ENCODE measurements around the gene SCAMP4.

SCAMP4 gene

GRCh38 chr19:1945899-1946298, 40.7 kb downstream of the SCAMP4 start:
- ATAC-seq (ENCODE audit: low read depth) (no peak), DNase-seq (ENCODE audit: low spot score) (no peak)
- no peak for TF ChIP-seq CTCF (IDR thresholded peaks at IDR 0.05; ENCODE audit: poor library complexity, severe bottlenecking)
- H3K36me3 ChIP-seq (ENCODE audit: low read depth): peaks cover 6% of the 10 kb centered on the region; the same call in 1 of the 2 replicates
- no peak overlapping the region for H3K27ac ChIP-seq (ENCODE audit: poor library complexity, severe bottlenecking)
- no peak overlapping the region for H3K4me3 ChIP-seq (ENCODE audit: severe bottlenecking)
- no peaks in the 10 kb centered on the region for H3K9me3 ChIP-seq (ENCODE audit: severe bottlenecking)
- no peaks in the 10 kb centered on the region for H3K4me1 ChIP-seq (ENCODE audit: insufficient read depth, poor library complexity, severe bottlenecking)
- H3K27me3 ChIP-seq (ENCODE audit: insufficient read depth, poor library complexity, severe bottlenecking): no peaks in the 10 kb centered on the region

GRCh38 chr19:1947651-1948209, 42.5 kb downstream of the SCAMP4 start:
- DNase-seq (ENCODE audit: low spot score) (no peak), ATAC-seq (ENCODE audit: low read depth) (0 out of 3 replicates have a peak, but pooled peaks have one; percentile 27)
- no peak for TF ChIP-seq CTCF (IDR thresholded peaks at IDR 0.05; ENCODE audit: poor library complexity, severe bottlenecking)
- no peaks in the 10 kb centered on the region for H3K27me3 ChIP-seq (ENCODE audit: insufficient read depth, poor library complexity, severe bottlenecking)
- H3K4me3 ChIP-seq (ENCODE audit: severe bottlenecking): no peak overlapping the region
- no peak overlapping the region for H3K27ac ChIP-seq (ENCODE audit: poor library complexity, severe bottlenecking)
- H3K9me3 ChIP-seq (ENCODE audit: severe bottlenecking): no peaks in the 10 kb centered on the region
- H3K36me3 ChIP-seq (ENCODE audit: low read depth): peaks cover 9% of the 10 kb centered on the region; the same call in 1 of the 2 replicates
- no peaks in the 10 kb centered on the region for H3K4me1 ChIP-seq (ENCODE audit: insufficient read depth, poor library complexity, severe bottlenecking)

GRCh38 chr19:1949304-1950101, 44.3 kb downstream of the SCAMP4 start:
- no peak for ATAC-seq (ENCODE audit: low read depth)
- Histone ChIP-seq H3K4me3 (ENCODE audit: severe bottlenecking) (no peak overlapping the region), H3K27ac (ENCODE audit: poor library complexity, severe bottlenecking) (no peak overlapping the region), H3K36me3 (ENCODE audit: low read depth) (peaks cover 9% of the 10 kb centered on the region; the same call in 1 of the 2 replicates), H3K9me3 (ENCODE audit: severe bottlenecking) (no peaks in the 10 kb centered on the region), H3K4me1 (ENCODE audit: insufficient read depth, poor library complexity, severe bottlenecking) (no peaks in the 10 kb centered on the region), H3K27me3 (ENCODE audit: insufficient read depth, poor library complexity, severe bottlenecking) (no peaks in the 10 kb centered on the region)
- no peak for DNase-seq (ENCODE audit: low spot score)
- no peak for TF ChIP-seq CTCF (IDR thresholded peaks at IDR 0.05; ENCODE audit: poor library complexity, severe bottlenecking)

- Histone ChIP-seq H3K27me3 (ENCODE audit: insufficient read depth, poor library complexity, severe bottlenecking) (no peaks in the 10 kb centered on the region), H3K36me3 (ENCODE audit: low read depth) (peaks cover 9% of the 10 kb centered on the region; the same call in 1 of the 2 replicates), H3K4me3 (ENCODE audit: severe bottlenecking) (no peak overlapping the region), H3K27ac (ENCODE audit: poor library complexity, severe bottlenecking) (no peak overlapping the region), H3K4me1 (ENCODE audit: insufficient read depth, poor library complexity, severe bottlenecking) (no peaks in the 10 kb centered on the region), H3K9me3 (ENCODE audit: severe bottlenecking) (no peaks in the 10 kb centered on the region)
- no peak for ATAC-seq (ENCODE audit: low read depth)
- DNase-seq (ENCODE audit: low spot score): no peak
- TF ChIP-seq CTCF (IDR thresholded peaks at IDR 0.05; ENCODE audit: poor library complexity, severe bottlenecking): no peak
These were observed 45.4 kb downstream of the SCAMP4 start for GRCh38 chr19:1950640-1951039.

- H3K27me3 ChIP-seq (ENCODE audit: insufficient read depth, poor library complexity, severe bottlenecking): no peaks in the 10 kb centered on the region
- peaks cover 9% of the 10 kb centered on the region; the same call in 1 of the 2 replicates for H3K36me3 ChIP-seq (ENCODE audit: low read depth)
- ATAC-seq (ENCODE audit: low read depth) (no peak), DNase-seq (ENCODE audit: low spot score) (no peak)
- no peak for TF ChIP-seq CTCF (IDR thresholded peaks at IDR 0.05; ENCODE audit: poor library complexity, severe bottlenecking)
- no peak overlapping the region for H3K27ac ChIP-seq (ENCODE audit: poor library complexity, severe bottlenecking)
- H3K4me1 ChIP-seq (ENCODE audit: insufficient read depth, poor library complexity, severe bottlenecking): no peaks in the 10 kb centered on the region
- H3K4me3 ChIP-seq (ENCODE audit: severe bottlenecking): no peak overlapping the region
- H3K9me3 ChIP-seq (ENCODE audit: severe bottlenecking): no peaks in the 10 kb centered on the region
These were observed 47.4 kb downstream of the SCAMP4 start for GRCh38 chr19:1952635-1953034.
